PFSK-1 (cell line): ENCODE measurements around the gene CTNNA3.

ENCODE experiments used
- FOXP2 ChIP-seq: optimal IDR thresholded peaks from 2 replicates; pipeline ENCODE3; 2011; ENCODE audit warnings: borderline replicate concordance, control low read depth, inconsistent platforms; ENCODE audit not compliant: insufficient read depth; ENCODE audit errors: extremely low read length, extremely low read depth
- POLR2AphosphoS5 ChIP-seq: IDR thresholded peaks from 2 replicates; pipeline ENCODE4 v1.6.1; 2012; ENCODE audit warnings: low read depth, mild to moderate bottlenecking, control low read depth, low read length, moderate library complexity
- REST ChIP-seq, 2 experiments: IDR thresholded peaks; 2 replicates each; pipeline versions ENCODE4 v1.6.1 to v1.8.0; 2011 to 2012; ENCODE audit warnings: low read depth in 2 of 2, low read length in 2 of 2, control low read depth in 1 of 2, inconsistent platforms in 1 of 2, mild to moderate bottlenecking in 1 of 2, moderate library complexity in 1 of 2; ENCODE audit not compliant: insufficient read depth in 1 of 2
- SIN3A ChIP-seq: IDR thresholded peaks from 2 replicates; pipeline ENCODE4 v1.6.1; 2012; ENCODE audit warnings: mild to moderate bottlenecking, low read length, moderate library complexity, borderline replicate concordance; ENCODE audit not compliant: insufficient read depth
- TAF1 ChIP-seq: IDR thresholded peaks from 2 replicates; pipeline ENCODE4 v1.6.1; 2012; ENCODE audit warnings: low read length, control low read depth, borderline replicate concordance; ENCODE audit not compliant: insufficient read depth

Gene CTNNA3

GRCh38 chr10:66252986-66253385 is 1443.0 kb downstream of the CTNNA3 start:
- TF ChIP-seq REST (IDR thresholded peaks at IDR 0.05; ENCODE audit: insufficient read depth in 1 of 2, low read depth in 2 of 2, low read length in 2 of 2) (no peak), POLR2AphosphoS5 (no peak), TAF1 (no peak), FOXP2 (no peak), SIN3A (no peak)

GRCh38 chr10:66246177-66246576 is 1449.8 kb downstream of the CTNNA3 start:
- TF ChIP-seq TAF1, result no peak
- TF ChIP-seq POLR2AphosphoS5, result no peak
- no peak for TF ChIP-seq FOXP2
- TF ChIP-seq REST (IDR thresholded peaks at IDR 0.05; ENCODE audit: insufficient read depth in 1 of 2, low read depth in 2 of 2, low read length in 2 of 2), result no peak
- no peak for TF ChIP-seq SIN3A

- no peak for TF ChIP-seq POLR2AphosphoS5
- no peak for TF ChIP-seq REST (IDR thresholded peaks at IDR 0.05; ENCODE audit: insufficient read depth in 1 of 2, low read depth in 2 of 2, low read length in 2 of 2)
- no peak for TF ChIP-seq SIN3A
- no peak for TF ChIP-seq FOXP2
- TF ChIP-seq TAF1, result no peak
Measured at GRCh38 chr10:66244953-66245352, 1451.0 kb downstream of the CTNNA3 start.

GRCh38 chr10:66242885-66243284 is 1453.1 kb downstream of the CTNNA3 start:
- no peak for TF ChIP-seq TAF1
- TF ChIP-seq POLR2AphosphoS5, result no peak
- TF ChIP-seq REST (IDR thresholded peaks at IDR 0.05; ENCODE audit: insufficient read depth in 1 of 2, low read depth in 2 of 2, low read length in 2 of 2), result no peak
- no peak for TF ChIP-seq FOXP2
- TF ChIP-seq SIN3A, result no peak

GRCh38 chr10:66239062-66239461 is 1456.9 kb downstream of the CTNNA3 start:
- TF ChIP-seq SIN3A (no peak), POLR2AphosphoS5 (no peak), TAF1 (no peak)
